Neural cell (in vitro differentiated cells): Measurements from ENCODE around the gene USO1. TPM values are rescaled to one million over a fixed set of nuclear protein-coding genes. Genes with fewer than 3 reads are reported as not detected.

ENCODE experiments used
- H2AFZ ChIP-seq: fragments of 200-600, 300-800 bp; sonication (generic), shearing (Covaris generic); 2 replicates; pipeline ENCODE4 v1.6.0; 2014; ENCODE audit warnings: low read depth, mild to moderate bottlenecking, antibody characterized with exemption, low read length, moderate library complexity
- H3F3A ChIP-seq: fragments of 200-600 bp; shearing (Covaris generic); 2 replicates; pipeline ENCODE4 v1.6.1; 2016; ENCODE audit warnings: mild to moderate bottlenecking, moderate library complexity, mixed read lengths, antibody characterized with exemption, low read length; ENCODE audit not compliant: insufficient read depth, poor library complexity, severe bottlenecking
- H3K27ac ChIP-seq: fragments of 200-600, 300-800 bp; sonication (generic), shearing (Covaris generic); 2 replicates; pipeline ENCODE4 v1.5.1; 2014; ENCODE audit warnings: mild to moderate bottlenecking, low read length, moderate library complexity
- H3K27me3 ChIP-seq: fragments of 300-800, 200-600 bp; sonication (generic), shearing (Covaris generic); 2 replicates; pipeline ENCODE4 v1.6.0; 2014; ENCODE audit warnings: mild to moderate bottlenecking, low read depth, low read length, moderate library complexity; ENCODE audit not compliant: insufficient read depth
- H3K36me3 ChIP-seq: fragments of 300-800, 200-600 bp; sonication (generic), shearing (Covaris generic); 2 replicates; pipeline ENCODE4 v1.5.1; 2014; ENCODE audit warnings: mild to moderate bottlenecking, antibody characterized with exemption, low read length, moderate library complexity; ENCODE audit not compliant: insufficient read depth
- H3K4me2 ChIP-seq: fragments of 300-800, 200-600 bp; sonication (generic), shearing (Covaris generic); 2 replicates; pipeline ENCODE4 v1.6.0; 2014; ENCODE audit warnings: mild to moderate bottlenecking, low read length
- H3K4me3 ChIP-seq: fragments of 300-800, 200-600 bp; sonication (generic), shearing (Covaris generic); 2 replicates; pipeline ENCODE4 v1.5.1; 2014; ENCODE audit warnings: mild to moderate bottlenecking, low read length, moderate library complexity
- H3K79me2 ChIP-seq: fragments of 200-600 bp; shearing (Covaris generic); replicated peaks from 2 replicates; pipeline ENCODE4 v1.6.0; 2014; ENCODE audit warnings: mild to moderate bottlenecking, low read length, moderate library complexity; ENCODE audit not compliant: insufficient read depth
- H3K9ac ChIP-seq: fragments of 300-800, 200-600 bp; sonication (generic), shearing (Covaris generic); 2 replicates; pipeline ENCODE4 v1.6.1; 2016; ENCODE audit warnings: mild to moderate bottlenecking, low read length, mixed read lengths
- H3K9me2 ChIP-seq: fragments of 200-600 bp; shearing (Covaris generic); 2 replicates; pipeline ENCODE4 v1.6.1; 2016; ENCODE audit warnings: mild to moderate bottlenecking, low read length, mixed read lengths; ENCODE audit not compliant: insufficient read depth
- H3K9me3 ChIP-seq: fragments of 200-600, 300-800 bp; sonication (generic), shearing (Covaris generic); 2 replicates; pipeline ENCODE4 v1.6.1; 2016; ENCODE audit warnings: mild to moderate bottlenecking, mixed run types, low read length, moderate library complexity, mixed read lengths
- H4K20me1 ChIP-seq: fragments of 200-600 bp; shearing (Covaris generic); 2 replicates; pipeline ENCODE4 v1.6.1; 2016; ENCODE audit warnings: mild to moderate bottlenecking, mixed run types; ENCODE audit not compliant: insufficient read depth
- CTCF ChIP-seq: fragments of 450-650 bp; IDR thresholded peaks from 2 replicates; pipeline ENCODE4 v1.5.1; 2014; ENCODE audit warnings: antibody characterized with exemption, mild to moderate bottlenecking, moderate library complexity; ENCODE audit not compliant: poor library complexity, severe bottlenecking
- EP300 ChIP-seq: fragments of 450-650 bp; conservative IDR thresholded peaks from 2 replicates; pipeline ENCODE4 v1.6.1; 2014; ENCODE audit warnings: antibody characterized with exemption, mild to moderate bottlenecking, moderate library complexity; ENCODE audit not compliant: poor library complexity, severe bottlenecking
- EZH2 ChIP-seq: fragments of 200-600, 300-800 bp; shearing (Covaris generic), sonication (generic); IDR thresholded peaks from 2 replicates; pipeline ENCODE4 v1.6.1; 2014; ENCODE audit warnings: antibody characterized with exemption, low read length, borderline replicate concordance, mild to moderate bottlenecking; ENCODE audit not compliant: insufficient read depth, poor library complexity, severe bottlenecking
- MXI1 ChIP-seq: fragments of 450-650 bp; conservative IDR thresholded peaks from 2 replicates; pipeline ENCODE4 v1.6.1; 2014; ENCODE audit warnings: antibody characterized with exemption, mild to moderate bottlenecking; ENCODE audit not compliant: poor library complexity, severe bottlenecking
- POLR2AphosphoS5 ChIP-seq: IDR thresholded peaks from 2 replicates; pipeline ENCODE4 v1.6.1; 2012
- RAD21 ChIP-seq: fragments of 450-650 bp; conservative IDR thresholded peaks from 2 replicates; pipeline ENCODE4 v1.6.1; 2014; ENCODE audit warnings: antibody characterized with exemption, mild to moderate bottlenecking, moderate library complexity
- REST ChIP-seq: IDR thresholded peaks from 2 replicates; pipeline ENCODE4 v1.6.1; 2012; ENCODE audit warnings: borderline replicate concordance
- SMC3 ChIP-seq: fragments of 450-650 bp; conservative IDR thresholded peaks from 2 replicates; pipeline ENCODE4 v1.6.1; 2014; ENCODE audit warnings: antibody characterized with exemption, mild to moderate bottlenecking, moderate library complexity; ENCODE audit not compliant: poor library complexity
- TAF1 ChIP-seq: IDR thresholded peaks from 2 replicates; pipeline ENCODE4 v1.6.1; 2012; ENCODE audit warnings: low read depth
- polyA plus RNA-seq: library from polyadenylated mRNA; depleted of rRNA; stranded (reverse); fragments of >200 nt; gene quantifications from 2 replicates; pipeline ENCODE4 v1.2.3, GENCODE V29; 2014

USO1 gene
- polyA plus RNA-seq, 1 donor from 2014 or later = 40.0 TPM

- H3K9ac ChIP-seq = no peak overlapping the region
- H3K4me3 ChIP-seq = no peak overlapping the region
- no peak overlapping the region for H3K4me2 ChIP-seq
- no peak overlapping the region for H3K27ac ChIP-seq
- H3K9me3 ChIP-seq = no peaks in the 10 kb centered on the region
- TF ChIP-seq EP300 (no peak), TAF1 (no peak), SMC3 (no peak), EZH2 (no peak), MXI1 (no peak), REST (no peak), POLR2AphosphoS5 (no peak), RAD21 (no peak), CTCF (no peak)
- H3K79me2 ChIP-seq = no peaks in the 10 kb centered on the region
- H4K20me1 ChIP-seq = no peaks in the 10 kb centered on the region
- no peaks in the 10 kb centered on the region for H3F3A ChIP-seq
- H2AFZ ChIP-seq = no peak overlapping the region
- H3K36me3 ChIP-seq = peaks cover 16% of the 10 kb centered on the region
- no peaks in the 10 kb centered on the region for H3K9me2 ChIP-seq
- H3K27me3 ChIP-seq = no peaks in the 10 kb centered on the region
These were observed 54.9 kb downstream of the USO1 start for GRCh38 chr4:75779105-75779757.

GRCh38 chr4:75781305-75781704 lies 56.9 kb downstream of the USO1 start:
- Histone ChIP-seq H3K4me3 (no peak overlapping the region), H3K27me3 (no peaks in the 10 kb centered on the region), H3K9me2 (no peaks in the 10 kb centered on the region), H3K36me3 (peaks cover 10% of the 10 kb centered on the region), H2AFZ (no peak overlapping the region), H3K9ac (no peak overlapping the region), H3K79me2 (no peaks in the 10 kb centered on the region), H3K27ac (no peak overlapping the region), H3K9me3 (no peaks in the 10 kb centered on the region), H4K20me1 (no peaks in the 10 kb centered on the region), H3F3A (no peaks in the 10 kb centered on the region), H3K4me2 (no peak overlapping the region)
- TF ChIP-seq EZH2 (no peak), REST (no peak), CTCF (no peak), MXI1 (no peak), EP300 (no peak), TAF1 (no peak), SMC3 (no peak), RAD21 (no peak), POLR2AphosphoS5 (no peak)
